Measurements from ENCODE around the gene LHFPL2.

Gene LHFPL2

DNA sequence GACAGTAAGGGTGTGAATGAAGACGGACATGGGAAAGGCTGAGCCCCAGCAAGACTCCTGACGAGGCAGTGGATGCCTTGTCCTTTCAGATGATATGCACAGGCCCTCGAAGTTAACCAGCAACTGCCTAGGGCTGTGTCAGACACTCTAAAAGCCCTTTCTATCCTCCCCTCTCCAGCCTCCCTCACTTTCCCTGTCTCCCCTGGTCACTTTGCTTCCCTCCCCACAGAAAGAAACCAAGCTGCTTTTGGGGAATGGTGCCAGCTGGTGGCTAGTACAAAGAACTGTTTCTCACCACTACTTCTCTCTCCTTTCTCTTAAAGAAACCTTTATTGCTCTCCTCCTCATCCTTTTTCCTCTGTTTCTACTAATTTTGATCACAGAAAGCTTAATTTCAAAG is 21.4 kb downstream of the LHFPL2 start:
- Histone ChIP-seq H3K4me3 (replicated peaks; ENCODE audit: insufficient read depth, low read length) (no peak overlapping the region), H3K27me3 (ENCODE audit: insufficient read depth, poor library complexity, severe bottlenecking) (no peaks in the 10 kb centered on the region), H3K27ac (replicated peaks) (no peak overlapping the region)
- TF ChIP-seq GABPA (IDR thresholded peaks at IDR 0.05; ENCODE audit: low read depth) (no peak), SPI1 (IDR thresholded peaks at IDR 0.05; ENCODE audit: borderline replicate concordance, low read depth) (no peak), CTCF (IDR thresholded peaks at IDR 0.05; ENCODE audit: insufficient read depth, low read length) (no peak), POLR2AphosphoS5 (IDR thresholded peaks at IDR 0.05; ENCODE audit: low read depth) (no peak)
- TF ChIP-seq, protein P1, sequence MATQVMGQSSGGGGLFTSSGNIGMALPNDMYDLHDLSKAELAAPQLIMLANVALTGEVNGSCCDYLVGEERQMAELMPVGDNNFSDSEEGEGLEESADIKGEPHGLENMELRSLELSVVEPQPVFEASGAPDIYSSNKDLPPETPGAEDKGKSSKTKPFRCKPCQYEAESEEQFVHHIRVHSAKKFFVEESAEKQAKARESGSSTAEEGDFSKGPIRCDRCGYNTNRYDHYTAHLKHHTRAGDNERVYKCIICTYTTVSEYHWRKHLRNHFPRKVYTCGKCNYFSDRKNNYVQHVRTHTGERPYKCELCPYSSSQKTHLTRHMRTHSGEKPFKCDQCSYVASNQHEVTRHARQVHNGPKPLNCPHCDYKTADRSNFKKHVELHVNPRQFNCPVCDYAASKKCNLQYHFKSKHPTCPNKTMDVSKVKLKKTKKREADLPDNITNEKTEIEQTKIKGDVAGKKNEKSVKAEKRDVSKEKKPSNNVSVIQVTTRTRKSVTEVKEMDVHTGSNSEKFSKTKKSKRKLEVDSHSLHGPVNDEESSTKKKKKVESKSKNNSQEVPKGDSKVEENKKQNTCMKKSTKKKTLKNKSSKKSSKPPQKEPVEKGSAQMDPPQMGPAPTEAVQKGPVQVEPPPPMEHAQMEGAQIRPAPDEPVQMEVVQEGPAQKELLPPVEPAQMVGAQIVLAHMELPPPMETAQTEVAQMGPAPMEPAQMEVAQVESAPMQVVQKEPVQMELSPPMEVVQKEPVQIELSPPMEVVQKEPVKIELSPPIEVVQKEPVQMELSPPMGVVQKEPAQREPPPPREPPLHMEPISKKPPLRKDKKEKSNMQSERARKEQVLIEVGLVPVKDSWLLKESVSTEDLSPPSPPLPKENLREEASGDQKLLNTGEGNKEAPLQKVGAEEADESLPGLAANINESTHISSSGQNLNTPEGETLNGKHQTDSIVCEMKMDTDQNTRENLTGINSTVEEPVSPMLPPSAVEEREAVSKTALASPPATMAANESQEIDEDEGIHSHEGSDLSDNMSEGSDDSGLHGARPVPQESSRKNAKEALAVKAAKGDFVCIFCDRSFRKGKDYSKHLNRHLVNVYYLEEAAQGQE (IDR thresholded peaks at IDR 0.05; ENCODE audit: insufficient replicate concordance, low read depth): no peak
- no peak for DNase-seq (ENCODE audit: low read depth in 1 of 2, low spot score in 1 of 2)

DNA sequence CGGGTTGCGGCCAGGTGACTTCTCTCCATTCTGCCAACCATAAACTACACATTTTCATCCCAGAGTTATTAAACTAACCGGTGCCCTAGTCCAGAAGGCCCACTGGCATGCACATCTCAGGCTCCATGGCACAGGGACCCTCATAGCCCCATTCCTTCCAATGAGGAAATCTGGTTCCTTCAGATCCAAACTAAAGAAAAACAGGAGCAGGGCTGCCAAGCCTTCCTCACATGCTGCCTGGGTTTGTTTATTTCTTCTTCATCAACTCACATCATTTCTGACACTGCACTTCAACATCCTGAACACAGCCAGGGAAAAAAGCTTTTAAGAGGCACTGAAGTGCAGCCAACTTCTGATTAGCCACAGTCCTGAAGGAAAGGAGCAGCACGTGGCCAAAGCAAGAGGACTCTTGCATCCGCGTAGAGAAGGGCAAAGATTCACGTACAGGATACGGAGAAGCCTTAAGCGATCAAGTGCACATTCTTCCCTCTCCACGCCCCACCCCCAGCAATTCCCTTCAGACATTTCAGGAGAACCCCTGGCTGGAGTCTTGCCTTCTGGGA is 22.5 kb downstream of the LHFPL2 start:
- Histone ChIP-seq H3K27me3 (ENCODE audit: insufficient read depth, poor library complexity, severe bottlenecking) (no peaks in the 10 kb centered on the region), H3K27ac (replicated peaks) (no peak overlapping the region), H3K4me3 (replicated peaks; ENCODE audit: insufficient read depth, low read length) (no peak overlapping the region)
- no peak for TF ChIP-seq POLR2AphosphoS5 (IDR thresholded peaks at IDR 0.05; ENCODE audit: low read depth)
- TF ChIP-seq SPI1 (IDR thresholded peaks at IDR 0.05; ENCODE audit: borderline replicate concordance, low read depth): no peak
- no peak for TF ChIP-seq CTCF (IDR thresholded peaks at IDR 0.05; ENCODE audit: insufficient read depth, low read length)
- no peak for TF ChIP-seq GABPA (IDR thresholded peaks at IDR 0.05; ENCODE audit: low read depth)
- TF ChIP-seq, protein P1 (IDR thresholded peaks at IDR 0.05; ENCODE audit: insufficient replicate concordance, low read depth): no peak
- no peak for DNase-seq (ENCODE audit: low read depth in 1 of 2, low spot score in 1 of 2)

GRCh38 chr5:78624992-78625391 is 23.6 kb downstream of the LHFPL2 start:
- no peaks in the 10 kb centered on the region for H3K27me3 ChIP-seq (ENCODE audit: insufficient read depth, poor library complexity, severe bottlenecking)
- no peak overlapping the region for H3K27ac ChIP-seq (replicated peaks)
- DNase-seq (ENCODE audit: low read depth in 1 of 2, low spot score in 1 of 2): no peak
- no peak overlapping the region for H3K4me3 ChIP-seq (replicated peaks; ENCODE audit: insufficient read depth, low read length)
- TF ChIP-seq, protein P1 (IDR thresholded peaks at IDR 0.05; ENCODE audit: insufficient replicate concordance, low read depth): no peak
- TF ChIP-seq GABPA (IDR thresholded peaks at IDR 0.05; ENCODE audit: low read depth): no peak
- TF ChIP-seq CTCF (IDR thresholded peaks at IDR 0.05; ENCODE audit: insufficient read depth, low read length): no peak
- no peak for TF ChIP-seq SPI1 (IDR thresholded peaks at IDR 0.05; ENCODE audit: borderline replicate concordance, low read depth)
- no peak for TF ChIP-seq POLR2AphosphoS5 (IDR thresholded peaks at IDR 0.05; ENCODE audit: low read depth)
